ENCODE data around the gene ULK1.

ULK1 gene

DNA sequence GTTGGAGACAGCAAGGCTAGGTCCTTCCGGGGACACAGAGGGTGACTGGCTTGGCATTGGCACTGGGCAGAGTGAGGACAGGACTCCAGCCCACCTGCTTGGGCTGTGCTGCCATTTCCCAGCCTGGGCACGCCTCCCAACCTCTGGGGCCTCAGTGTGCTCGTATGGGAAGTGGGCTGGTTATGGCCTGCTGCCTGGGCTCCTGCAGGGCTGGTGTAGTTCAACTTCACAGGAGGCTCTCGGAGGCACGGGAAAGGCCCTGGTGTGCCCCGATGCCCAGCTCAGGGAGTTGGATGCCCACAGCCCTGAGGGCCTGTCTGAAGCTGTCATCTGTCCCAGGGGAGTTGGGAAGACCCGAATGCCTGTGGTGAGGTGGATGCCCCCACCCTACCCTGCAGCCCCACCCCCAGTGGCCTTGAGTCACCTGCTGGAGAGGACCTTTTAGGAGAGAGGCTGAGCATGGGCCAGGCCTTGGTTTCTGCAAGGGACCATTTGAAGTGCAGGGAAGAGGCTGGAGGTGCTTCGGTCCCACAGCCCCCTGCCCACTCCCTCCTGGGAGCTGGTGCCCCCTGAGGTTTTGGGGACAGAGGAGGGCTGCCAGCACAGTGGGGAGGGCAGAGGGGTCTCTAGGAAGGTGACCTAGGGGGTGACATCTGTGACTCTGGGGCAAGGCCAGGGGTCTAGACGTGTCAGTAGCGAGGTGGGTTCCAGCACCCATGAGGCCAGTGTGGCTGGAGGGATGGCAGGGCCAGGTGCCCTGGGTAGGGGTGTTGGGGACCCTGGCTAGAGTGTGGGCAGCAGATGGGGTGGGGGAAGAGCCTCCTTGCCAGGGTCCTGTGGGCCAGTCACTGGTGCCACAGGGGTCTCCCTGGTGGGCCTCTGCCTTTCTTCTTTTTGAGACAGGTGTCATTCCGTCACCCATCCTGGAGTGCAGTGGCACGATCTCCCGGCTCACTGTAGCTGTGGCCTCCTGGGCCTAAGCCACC, 9.1 kb downstream of the ULK1 start:
- Histone ChIP-seq H3K36me3 (replicated peaks) (peaks cover 8% of the 10 kb centered on the region), H3K27me3 (replicated peaks) (no peaks in the 10 kb centered on the region), H3K4me3 (ENCODE audit: low read depth, low read length) (no peak overlapping the region), H3K27ac (no peak overlapping the region)
- TF ChIP-seq, protein P1, sequence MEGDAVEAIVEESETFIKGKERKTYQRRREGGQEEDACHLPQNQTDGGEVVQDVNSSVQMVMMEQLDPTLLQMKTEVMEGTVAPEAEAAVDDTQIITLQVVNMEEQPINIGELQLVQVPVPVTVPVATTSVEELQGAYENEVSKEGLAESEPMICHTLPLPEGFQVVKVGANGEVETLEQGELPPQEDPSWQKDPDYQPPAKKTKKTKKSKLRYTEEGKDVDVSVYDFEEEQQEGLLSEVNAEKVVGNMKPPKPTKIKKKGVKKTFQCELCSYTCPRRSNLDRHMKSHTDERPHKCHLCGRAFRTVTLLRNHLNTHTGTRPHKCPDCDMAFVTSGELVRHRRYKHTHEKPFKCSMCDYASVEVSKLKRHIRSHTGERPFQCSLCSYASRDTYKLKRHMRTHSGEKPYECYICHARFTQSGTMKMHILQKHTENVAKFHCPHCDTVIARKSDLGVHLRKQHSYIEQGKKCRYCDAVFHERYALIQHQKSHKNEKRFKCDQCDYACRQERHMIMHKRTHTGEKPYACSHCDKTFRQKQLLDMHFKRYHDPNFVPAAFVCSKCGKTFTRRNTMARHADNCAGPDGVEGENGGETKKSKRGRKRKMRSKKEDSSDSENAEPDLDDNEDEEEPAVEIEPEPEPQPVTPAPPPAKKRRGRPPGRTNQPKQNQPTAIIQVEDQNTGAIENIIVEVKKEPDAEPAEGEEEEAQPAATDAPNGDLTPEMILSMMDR (IDR thresholded peaks at IDR 0.05; ENCODE audit: low read depth, low read length, missing control alignments) = no peak
- no peak for DNase-seq
- in situ Hi-C loops (cut with HindIII; ENCODE audit: low pct_ligation_motif_present, low sequenced_read_pairs) = no loop called here

- H3K27me3 ChIP-seq (replicated peaks) = no peaks in the 10 kb centered on the region
- no peak overlapping the region for H3K27ac ChIP-seq
- TF ChIP-seq, protein P1 (IDR thresholded peaks at IDR 0.05; ENCODE audit: low read depth, low read length, missing control alignments) = no peak
- in situ Hi-C loops (cut with HindIII; ENCODE audit: low pct_ligation_motif_present, low sequenced_read_pairs) = no loop called here
- peaks cover 16% of the 10 kb centered on the region for H3K36me3 ChIP-seq (replicated peaks)
- no peak overlapping the region for H3K4me3 ChIP-seq (ENCODE audit: low read depth, low read length)
- DNase-seq = no peak
These were observed 9.9 kb downstream of the ULK1 start for GRCh38 chr12:131904346-131904745.

GRCh38 chr12:131905081-131905629, 10.7 kb downstream of the ULK1 start:
- Histone ChIP-seq H3K4me3 (ENCODE audit: low read depth, low read length) (no peak overlapping the region), H3K27ac (no peak overlapping the region), H3K27me3 (replicated peaks) (no peaks in the 10 kb centered on the region), H3K36me3 (replicated peaks) (peaks cover 24% of the 10 kb centered on the region)
- TF ChIP-seq, protein P1 (IDR thresholded peaks at IDR 0.05; ENCODE audit: low read depth, low read length, missing control alignments) = no peak
- in situ Hi-C loops (cut with HindIII; ENCODE audit: low pct_ligation_motif_present, low sequenced_read_pairs) = no loop called here
- no peak for DNase-seq

DNA sequence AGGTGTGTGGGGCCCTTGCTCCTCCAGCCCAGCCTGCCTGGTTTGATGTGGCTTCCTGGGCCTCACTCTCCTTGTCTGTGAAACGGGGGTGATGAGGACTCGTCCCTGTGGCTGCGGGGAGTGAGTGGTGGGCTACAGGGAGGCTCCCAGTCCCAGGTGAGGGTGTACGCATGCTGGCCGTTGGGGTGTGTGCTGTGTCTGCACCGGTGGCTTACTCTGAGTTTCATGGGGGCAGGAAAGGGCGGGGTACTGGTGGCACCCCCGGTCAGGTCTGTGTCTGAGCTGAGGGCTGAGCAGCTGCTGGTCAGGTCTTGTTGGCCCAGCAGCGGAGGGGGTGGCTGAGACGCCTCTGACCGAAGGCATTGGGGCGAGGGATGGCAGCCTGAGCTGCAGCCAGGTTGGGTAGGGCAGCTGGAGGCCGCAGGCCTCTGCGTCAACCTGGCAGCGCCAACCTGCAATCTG, 11.2 kb downstream of the ULK1 start:
- H3K4me3 ChIP-seq (ENCODE audit: low read depth, low read length) = no peak overlapping the region
- no peak for DNase-seq
- TF ChIP-seq, protein P1 (IDR thresholded peaks at IDR 0.05; ENCODE audit: low read depth, low read length, missing control alignments) = no peak
- in situ Hi-C loops (cut with HindIII; ENCODE audit: low pct_ligation_motif_present, low sequenced_read_pairs) = no loop called here
- peaks cover 29% of the 10 kb centered on the region for H3K36me3 ChIP-seq (replicated peaks)
- H3K27me3 ChIP-seq (replicated peaks) = no peaks in the 10 kb centered on the region
- no peak overlapping the region for H3K27ac ChIP-seq

DNA sequence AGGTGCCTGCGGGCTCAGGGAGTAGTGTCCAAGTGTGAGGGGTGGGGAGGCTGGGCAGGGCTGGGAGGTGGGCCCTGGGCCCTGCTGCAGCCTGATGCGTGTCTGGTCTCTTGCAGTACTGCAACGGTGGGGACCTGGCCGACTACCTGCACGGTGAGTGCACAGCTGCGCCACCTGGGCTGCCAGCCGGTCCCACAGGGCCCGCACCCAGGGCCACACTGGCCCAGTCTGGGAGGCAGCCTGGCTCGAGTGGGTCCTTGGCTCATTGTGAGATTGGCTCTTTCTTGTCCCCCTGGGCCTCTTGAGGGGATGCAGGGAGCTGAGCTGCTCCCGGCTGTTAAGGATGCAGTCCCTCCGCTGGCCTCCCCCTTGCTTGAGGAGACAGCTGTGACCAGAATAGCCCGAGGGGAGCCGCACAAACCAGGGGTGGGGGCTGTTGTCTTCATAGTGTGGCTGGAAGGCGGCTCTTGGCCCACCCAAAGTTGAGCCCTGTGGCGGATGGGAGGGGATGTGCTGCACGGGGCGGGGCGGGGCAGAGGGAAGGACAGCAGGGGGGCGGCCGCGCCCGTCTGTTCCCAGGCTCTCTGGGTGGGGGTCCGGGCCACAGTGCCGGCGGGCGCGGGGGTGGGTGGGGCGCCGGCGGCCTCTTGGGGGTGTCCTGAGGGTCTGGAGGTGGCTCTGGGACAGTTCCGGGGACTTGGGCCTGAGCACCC, 13.1 kb downstream of the ULK1 start:
- no peak for DNase-seq
- TF ChIP-seq, protein P1 (IDR thresholded peaks at IDR 0.05; ENCODE audit: low read depth, low read length, missing control alignments) = no peak
- peaks cover 43% of the 10 kb centered on the region for H3K36me3 ChIP-seq (replicated peaks)
- H3K27ac ChIP-seq = no peak overlapping the region
- H3K4me3 ChIP-seq (ENCODE audit: low read depth, low read length) = no peak overlapping the region
- in situ Hi-C loops (cut with HindIII; ENCODE audit: low pct_ligation_motif_present, low sequenced_read_pairs) = no loop called here
- H3K27me3 ChIP-seq (replicated peaks) = no peaks in the 10 kb centered on the region
